Neural crest cell (in vitro differentiated cells): ENCODE data around the gene FHOD3. TPM values are rescaled to one million over a fixed set of nuclear protein-coding genes. Genes with fewer than 3 reads are reported as not detected.

Source experiments
- DNase-seq: peaks from one replicate; pipeline ENCODE4 v3.0.0; 2021; ENCODE audit warnings: low read depth, mixed read lengths, low spot score
- H3K27ac Mint-ChIP-seq: one replicate; pipeline ENCODE4 v1.8.0; 2021; ENCODE audit warnings: mild to moderate bottlenecking, mixed read lengths; ENCODE audit not compliant: unreplicated experiment
- H3K27me3 Mint-ChIP-seq: 2 replicates; pipeline ENCODE4 v1.8.0; 2021; ENCODE audit warnings: low read depth, mild to moderate bottlenecking, mixed read lengths
- H3K36me3 Mint-ChIP-seq: 2 replicates; pipeline ENCODE4 v1.8.0; 2021; ENCODE audit warnings: low read depth, mild to moderate bottlenecking, mixed read lengths
- H3K4me1 Mint-ChIP-seq: 2 replicates; pipeline ENCODE4 v1.8.0; 2021; ENCODE audit warnings: mixed read lengths
- H3K4me3 Mint-ChIP-seq: one replicate; pipeline ENCODE4 v1.8.0; 2021; ENCODE audit warnings: mild to moderate bottlenecking, mixed read lengths
- H3K9me3 Mint-ChIP-seq: 2 replicates; pipeline ENCODE4 v1.8.0; 2021; ENCODE audit warnings: mixed read lengths
- total RNA-seq: library from RNA; stranded (reverse); gene quantifications from 2 replicates; pipeline ENCODE4 v1.2.1, GENCODE V29; 2021
- TF ChIP-seq, protein P1 (sequence below): fragments of 200-600 bp; sonication (generic); conservative IDR thresholded peaks from 2 replicates; pipeline ENCODE4 v1.5.0; 2021; ENCODE audit warnings: antibody characterized with exemption, mild to moderate bottlenecking

The FHOD3 gene
- total RNA-seq, 1 donor from 2014 or later, result 28.6 TPM

DNA sequence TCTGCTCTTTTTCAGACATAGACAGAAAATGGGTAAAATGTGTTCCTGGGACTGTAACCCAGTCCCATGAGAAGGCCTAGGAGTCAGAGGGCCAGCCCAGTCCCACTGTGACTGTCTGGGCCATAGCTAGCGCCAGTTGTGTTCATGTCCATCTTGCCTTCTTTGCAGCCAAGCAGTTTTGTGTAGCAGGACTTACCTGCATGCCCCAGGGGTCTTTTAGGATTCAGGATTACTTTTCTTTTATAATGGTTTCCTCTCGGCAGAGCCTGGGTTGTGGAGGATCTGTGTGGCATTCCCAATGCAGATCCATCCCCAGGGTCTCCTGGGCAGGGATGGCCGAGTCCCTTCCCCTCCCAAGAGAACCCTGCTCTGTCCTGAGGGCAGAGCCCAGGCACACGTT, 90.8 kb downstream of the FHOD3 start:
- H3K4me3 Mint-ChIP-seq, result no peak overlapping the region
- DNase-seq, result no peak

GRCh38 chr18:36389027-36389426, 91.5 kb downstream of the FHOD3 start:
- Mint-ChIP-seq H3K27ac (no peak overlapping the region), H3K4me3 (no peak overlapping the region), H3K27me3 (no peaks in the 10 kb centered on the region), H3K4me1 (no peaks in the 10 kb centered on the region), H3K9me3 (peaks cover 5% of the 10 kb centered on the region), H3K36me3 (peaks cover 5% of the 10 kb centered on the region)
- TF ChIP-seq, protein P1, sequence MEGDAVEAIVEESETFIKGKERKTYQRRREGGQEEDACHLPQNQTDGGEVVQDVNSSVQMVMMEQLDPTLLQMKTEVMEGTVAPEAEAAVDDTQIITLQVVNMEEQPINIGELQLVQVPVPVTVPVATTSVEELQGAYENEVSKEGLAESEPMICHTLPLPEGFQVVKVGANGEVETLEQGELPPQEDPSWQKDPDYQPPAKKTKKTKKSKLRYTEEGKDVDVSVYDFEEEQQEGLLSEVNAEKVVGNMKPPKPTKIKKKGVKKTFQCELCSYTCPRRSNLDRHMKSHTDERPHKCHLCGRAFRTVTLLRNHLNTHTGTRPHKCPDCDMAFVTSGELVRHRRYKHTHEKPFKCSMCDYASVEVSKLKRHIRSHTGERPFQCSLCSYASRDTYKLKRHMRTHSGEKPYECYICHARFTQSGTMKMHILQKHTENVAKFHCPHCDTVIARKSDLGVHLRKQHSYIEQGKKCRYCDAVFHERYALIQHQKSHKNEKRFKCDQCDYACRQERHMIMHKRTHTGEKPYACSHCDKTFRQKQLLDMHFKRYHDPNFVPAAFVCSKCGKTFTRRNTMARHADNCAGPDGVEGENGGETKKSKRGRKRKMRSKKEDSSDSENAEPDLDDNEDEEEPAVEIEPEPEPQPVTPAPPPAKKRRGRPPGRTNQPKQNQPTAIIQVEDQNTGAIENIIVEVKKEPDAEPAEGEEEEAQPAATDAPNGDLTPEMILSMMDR, result no peak
- no peak for DNase-seq

More for the DNA sequence above, 90.8 kb downstream of the FHOD3 start:
- Mint-ChIP-seq H3K9me3 (no peaks in the 10 kb centered on the region), H3K27ac (peak overlapping the region; percentile 28), H3K27me3 (no peaks in the 10 kb centered on the region), H3K36me3 (no peaks in the 10 kb centered on the region), H3K4me1 (no peaks in the 10 kb centered on the region)
- TF ChIP-seq, protein P1, result no peak

- Mint-ChIP-seq H3K27me3 (no peaks in the 10 kb centered on the region), H3K4me1 (no peaks in the 10 kb centered on the region), H3K4me3 (no peak overlapping the region), H3K36me3 (peaks cover 12% of the 10 kb centered on the region), H3K27ac (no peak overlapping the region), H3K9me3 (peaks cover 7% of the 10 kb centered on the region)
- no peak for DNase-seq
- TF ChIP-seq, protein P1, result no peak
Observed at GRCh38 chr18:36389811-36390581, 92.5 kb downstream of the FHOD3 start.

DNA sequence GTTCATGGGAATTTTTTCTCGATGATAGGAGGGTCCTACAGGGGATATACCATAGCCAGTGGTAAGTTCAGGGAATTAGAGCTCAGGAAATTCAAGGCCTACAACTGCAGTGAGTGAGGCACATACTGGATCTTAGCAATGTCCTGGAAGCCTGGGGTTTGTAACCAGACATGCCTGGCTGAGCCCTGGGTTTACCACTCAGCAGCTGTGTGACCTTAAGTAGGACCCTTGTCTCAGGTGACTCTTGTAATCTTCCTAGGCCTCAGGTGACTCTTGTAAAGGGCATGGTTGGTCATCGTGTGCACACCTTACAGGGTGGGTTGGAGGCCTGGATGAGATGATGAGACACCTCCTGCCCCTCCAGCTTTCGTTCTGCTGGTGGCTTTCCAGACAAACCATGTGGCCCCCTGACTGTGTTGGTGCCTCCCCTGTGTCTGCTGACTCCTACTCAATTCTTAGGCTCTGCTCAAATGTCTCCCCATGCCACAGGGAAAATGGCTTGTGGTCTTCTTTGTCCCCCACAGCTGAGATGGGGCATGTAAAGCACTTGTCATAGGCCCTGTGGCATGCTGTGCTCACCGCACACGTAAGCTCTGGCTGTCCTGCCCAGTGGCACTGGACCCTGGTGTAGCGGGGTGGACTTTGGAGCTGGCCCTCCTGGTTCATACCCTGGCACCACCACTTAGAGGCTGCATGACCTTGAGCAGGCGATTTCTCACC, 94.1 kb downstream of the FHOD3 start:
- H3K27ac Mint-ChIP-seq, result no peak overlapping the region
- no peak for DNase-seq
- TF ChIP-seq, protein P1, result no peak
- H3K27me3 Mint-ChIP-seq, result no peaks in the 10 kb centered on the region
- peaks cover 15% of the 10 kb centered on the region for H3K36me3 Mint-ChIP-seq
- no peak overlapping the region for H3K4me3 Mint-ChIP-seq
- no peaks in the 10 kb centered on the region for H3K4me1 Mint-ChIP-seq
- H3K9me3 Mint-ChIP-seq, result peaks cover 7% of the 10 kb centered on the region

DNA sequence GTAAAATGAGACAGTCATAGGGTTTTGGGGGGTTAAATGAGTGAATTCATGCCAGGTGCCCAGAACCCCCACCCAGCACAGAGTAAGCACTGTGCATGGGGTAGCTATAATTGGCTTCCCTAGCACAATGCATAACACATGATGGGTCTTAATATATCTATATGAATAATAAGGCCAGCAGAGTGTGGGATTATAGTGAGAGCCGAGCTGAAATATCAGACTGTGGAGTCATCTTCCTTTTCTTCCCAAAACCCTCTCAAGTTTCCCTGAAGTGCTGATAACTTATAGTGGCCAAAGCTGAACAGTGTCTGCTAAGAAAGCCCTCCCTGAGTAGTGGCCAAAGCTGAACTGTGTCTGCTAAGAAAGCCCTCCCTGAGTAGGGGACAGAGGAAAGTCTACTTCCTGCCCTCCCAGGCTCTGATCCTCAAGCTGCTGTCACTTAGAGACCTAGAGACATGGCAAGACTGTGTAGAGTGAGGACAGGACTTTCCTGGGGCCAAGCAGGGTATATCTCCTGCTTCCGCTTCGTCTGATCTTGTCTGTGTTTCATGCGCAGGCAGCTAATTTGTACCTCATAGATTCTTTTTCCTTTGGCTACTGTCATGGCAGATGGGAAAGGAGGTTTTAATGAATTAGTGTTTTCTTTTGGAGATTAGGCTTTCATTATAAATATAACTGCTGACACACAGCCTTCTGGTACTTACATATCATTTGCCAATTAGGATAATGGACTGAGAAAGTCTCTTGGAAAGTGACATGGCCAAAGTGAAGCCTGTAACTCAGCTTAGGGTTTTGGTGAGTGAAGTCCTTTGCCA, 94.9 kb downstream of the FHOD3 start:
- no peak overlapping the region for H3K4me3 Mint-ChIP-seq
- DNase-seq, result no peak
- H3K4me1 Mint-ChIP-seq, result no peaks in the 10 kb centered on the region
- peaks cover 21% of the 10 kb centered on the region for H3K36me3 Mint-ChIP-seq
- TF ChIP-seq, protein P1, result no peak
- no peak overlapping the region for H3K27ac Mint-ChIP-seq
- peaks cover 7% of the 10 kb centered on the region for H3K9me3 Mint-ChIP-seq
- H3K27me3 Mint-ChIP-seq, result no peaks in the 10 kb centered on the region
